GM12875 (cell line): ENCODE measurements around the gene SERTAD3.
"Not testable (repeated sequence)": the region's sequence is repeated elsewhere in the genome, so short reads cannot be mapped to it uniquely, and the experiment has no call there.

ENCODE experiments used
- H3K4me3 ChIP-seq: one replicate; pipeline ENCODE4 v1.5.1; 2011; ENCODE audit warnings: low read depth, low read length, control low read depth
- TF ChIP-seq, protein P1 (sequence below): IDR thresholded peaks from 2 replicates; pipeline ENCODE4 v1.5.1; 2011; ENCODE audit warnings: low read depth, mild to moderate bottlenecking, control low read depth, inconsistent platforms, low read length, moderate library complexity, borderline replicate concordance; ENCODE audit not compliant: insufficient read depth

Gene SERTAD3, protein sequence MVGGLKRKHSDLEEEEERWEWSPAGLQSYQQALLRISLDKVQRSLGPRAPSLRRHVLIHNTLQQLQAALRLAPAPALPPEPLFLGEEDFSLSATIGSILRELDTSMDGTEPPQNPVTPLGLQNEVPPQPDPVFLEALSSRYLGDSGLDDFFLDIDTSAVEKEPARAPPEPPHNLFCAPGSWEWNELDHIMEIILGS

DNA sequence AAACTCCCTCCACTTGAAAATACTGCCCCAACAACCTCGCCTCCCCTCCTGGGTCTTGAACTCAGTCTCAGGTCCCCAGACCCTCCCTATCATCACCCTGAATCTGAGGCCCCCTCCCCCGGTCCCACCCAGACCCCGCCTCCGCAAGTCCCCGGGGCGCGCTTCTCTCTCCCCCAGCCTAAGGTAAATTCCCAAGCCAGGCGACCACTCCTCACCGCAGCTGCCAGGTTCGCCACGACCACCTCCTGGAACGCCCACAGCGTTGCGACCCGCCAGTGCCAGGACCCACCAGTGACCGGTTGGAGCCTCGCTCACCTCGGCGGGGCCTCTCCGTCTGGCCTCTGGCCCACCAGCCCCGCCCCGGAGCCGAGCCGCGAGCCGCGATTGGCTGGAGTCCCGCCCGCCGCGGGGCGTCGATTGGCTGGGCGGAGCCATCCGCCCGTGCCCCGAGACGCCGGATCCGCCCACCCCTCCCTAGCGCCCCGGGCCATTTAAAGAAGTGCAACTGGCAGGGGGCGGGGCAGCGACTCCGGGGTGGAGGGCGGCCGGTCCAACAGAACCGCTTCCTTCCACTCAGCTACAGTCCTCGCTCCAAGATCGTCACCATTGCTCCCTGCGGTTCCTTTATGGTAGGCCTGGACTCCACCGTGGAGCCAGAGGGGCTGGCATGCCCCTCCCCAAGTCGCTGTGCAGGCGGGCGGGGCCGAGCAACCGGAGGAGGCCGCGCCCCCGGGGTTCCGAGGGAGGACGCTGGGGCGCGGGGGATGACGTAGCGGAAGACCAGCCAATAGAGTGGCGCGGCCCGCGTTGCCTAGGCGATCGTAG lies at the start of gene SERTAD3:
TSS of gene SERTAD3 (minus strand) at position 336 of the 825 bp plus-strand sequence. CDS start 2,255 bp downstream, outside the sequence.
- peak within 1 kb of the TSS; percentile 75 for H3K4me3 ChIP-seq
- TF ChIP-seq, protein P1, sequence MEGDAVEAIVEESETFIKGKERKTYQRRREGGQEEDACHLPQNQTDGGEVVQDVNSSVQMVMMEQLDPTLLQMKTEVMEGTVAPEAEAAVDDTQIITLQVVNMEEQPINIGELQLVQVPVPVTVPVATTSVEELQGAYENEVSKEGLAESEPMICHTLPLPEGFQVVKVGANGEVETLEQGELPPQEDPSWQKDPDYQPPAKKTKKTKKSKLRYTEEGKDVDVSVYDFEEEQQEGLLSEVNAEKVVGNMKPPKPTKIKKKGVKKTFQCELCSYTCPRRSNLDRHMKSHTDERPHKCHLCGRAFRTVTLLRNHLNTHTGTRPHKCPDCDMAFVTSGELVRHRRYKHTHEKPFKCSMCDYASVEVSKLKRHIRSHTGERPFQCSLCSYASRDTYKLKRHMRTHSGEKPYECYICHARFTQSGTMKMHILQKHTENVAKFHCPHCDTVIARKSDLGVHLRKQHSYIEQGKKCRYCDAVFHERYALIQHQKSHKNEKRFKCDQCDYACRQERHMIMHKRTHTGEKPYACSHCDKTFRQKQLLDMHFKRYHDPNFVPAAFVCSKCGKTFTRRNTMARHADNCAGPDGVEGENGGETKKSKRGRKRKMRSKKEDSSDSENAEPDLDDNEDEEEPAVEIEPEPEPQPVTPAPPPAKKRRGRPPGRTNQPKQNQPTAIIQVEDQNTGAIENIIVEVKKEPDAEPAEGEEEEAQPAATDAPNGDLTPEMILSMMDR: no peak

DNA sequence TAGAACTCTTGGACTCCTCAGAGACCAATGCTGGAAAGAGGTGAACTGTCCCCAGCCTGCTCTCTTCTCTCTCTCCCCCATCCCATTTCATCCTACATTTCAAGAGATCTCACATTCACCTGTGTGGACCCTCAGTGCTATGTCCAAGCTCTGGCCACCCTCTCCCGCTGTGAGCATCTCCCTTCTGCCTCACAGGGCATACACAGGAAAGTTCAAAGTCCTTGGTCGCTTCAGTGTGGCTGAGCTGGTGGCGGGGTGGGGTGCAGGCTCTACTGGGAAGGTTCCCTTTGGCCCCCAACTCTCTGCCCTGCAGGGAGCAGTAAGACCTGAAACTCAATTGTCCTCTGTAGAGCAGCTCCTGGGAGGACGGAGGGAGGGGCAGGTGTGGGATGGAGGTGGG lies 49.6 kb upstream of the SERTAD3 start:
- no peak overlapping the region for H3K4me3 ChIP-seq
- TF ChIP-seq, protein P1: no peak

DNA sequence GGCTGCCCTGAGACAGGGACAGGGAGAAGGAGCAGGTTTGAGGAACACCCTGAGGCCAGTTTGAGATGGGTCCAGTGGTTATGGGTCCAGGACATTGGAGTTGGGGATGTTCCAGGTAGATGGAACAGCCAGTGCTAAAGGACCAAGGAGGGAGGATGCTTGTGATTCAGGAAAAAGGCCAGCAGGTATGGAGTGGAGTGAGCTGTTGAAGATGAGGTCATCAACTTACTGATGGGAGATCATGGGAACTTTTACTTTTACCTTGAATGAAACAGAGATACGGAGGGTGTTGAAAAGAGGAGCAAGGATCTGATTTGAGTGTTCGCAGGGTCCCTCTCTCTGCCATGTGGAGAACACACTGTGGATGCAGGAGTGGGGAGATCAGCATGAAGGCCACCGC lies 48.1 kb upstream of the SERTAD3 start:
- TF ChIP-seq, protein P1: no peak
- no peak overlapping the region for H3K4me3 ChIP-seq

DNA sequence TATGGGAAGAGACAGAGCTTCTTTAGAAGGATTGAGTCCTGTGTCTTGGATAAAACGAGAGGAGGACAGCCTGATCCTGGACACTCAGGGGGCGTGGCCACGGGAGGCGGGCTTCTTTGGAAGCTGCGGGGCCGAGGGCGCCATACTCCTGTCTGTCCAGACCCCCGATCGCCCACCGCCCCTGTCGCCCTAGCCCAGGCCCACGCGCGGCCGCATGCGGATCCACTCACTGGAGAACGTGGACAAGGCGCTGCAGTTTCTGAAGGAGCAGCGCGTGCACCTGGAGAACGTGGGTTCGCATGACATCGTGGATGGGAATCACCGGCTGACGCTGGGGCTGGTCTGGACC lies 45.7 kb upstream of the SERTAD3 start:
- TF ChIP-seq, protein P1: no peak
- no peak overlapping the region for H3K4me3 ChIP-seq

DNA sequence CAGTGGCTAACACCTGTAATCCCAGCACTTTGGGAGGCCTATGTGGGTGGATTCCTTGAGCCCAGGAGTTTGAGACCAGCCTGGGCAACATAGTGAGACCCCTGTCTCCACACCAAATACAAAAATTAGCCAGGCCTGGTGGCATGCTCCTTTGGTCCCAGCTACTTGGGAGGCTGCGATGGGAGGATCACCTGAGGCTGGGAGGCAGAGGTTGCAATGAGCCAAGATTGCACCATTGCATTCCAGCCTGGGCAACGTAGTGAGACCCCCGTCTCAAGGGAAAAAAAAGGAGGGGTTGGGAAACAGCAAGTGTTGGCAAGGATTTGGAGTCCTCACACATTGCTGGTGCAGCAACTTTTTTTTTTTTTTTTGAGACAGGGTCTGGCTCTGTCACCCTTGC lies 41.9 kb upstream of the SERTAD3 start:
- TF ChIP-seq, protein P1: no peak
- no peak overlapping the region for H3K4me3 ChIP-seq

DNA sequence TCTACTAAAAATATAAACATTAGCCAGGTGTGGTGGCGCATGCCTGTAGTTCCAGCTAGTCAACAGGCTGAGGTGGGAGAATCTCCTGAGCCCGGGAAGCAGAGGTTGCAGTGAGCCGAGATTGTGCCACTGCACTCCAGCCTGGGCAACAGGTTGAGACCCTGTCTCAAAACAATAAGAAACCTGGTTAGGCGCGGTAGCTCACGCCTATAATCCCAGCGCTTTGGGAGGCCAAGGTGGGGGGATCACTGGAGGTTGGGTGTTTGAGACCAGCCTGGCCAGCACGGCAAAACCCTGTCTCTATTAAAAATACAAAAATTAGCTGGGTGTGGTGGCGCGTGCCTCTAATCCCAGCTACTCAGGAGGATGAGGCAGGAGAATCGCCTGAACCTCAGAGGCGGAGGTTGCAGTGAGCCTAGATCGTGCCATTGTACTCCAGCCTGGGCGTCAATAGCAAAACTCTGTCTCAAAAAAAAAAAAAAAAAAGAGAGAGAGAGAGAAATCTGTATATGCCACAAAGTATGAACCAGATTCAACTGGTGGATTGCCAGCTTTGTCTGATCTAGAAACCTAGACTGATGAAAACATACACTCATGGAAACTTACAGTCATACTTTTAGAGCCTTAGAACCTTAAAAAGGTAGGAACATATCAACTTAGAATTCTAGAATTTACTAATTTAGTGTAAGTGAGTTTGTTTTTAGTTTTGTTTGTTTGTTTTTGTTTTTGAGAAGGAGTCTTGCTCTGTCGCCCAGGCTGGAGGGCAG lies 31.9 kb upstream of the SERTAD3 start:
- H3K4me3 ChIP-seq: not testable (repeated sequence)

DNA sequence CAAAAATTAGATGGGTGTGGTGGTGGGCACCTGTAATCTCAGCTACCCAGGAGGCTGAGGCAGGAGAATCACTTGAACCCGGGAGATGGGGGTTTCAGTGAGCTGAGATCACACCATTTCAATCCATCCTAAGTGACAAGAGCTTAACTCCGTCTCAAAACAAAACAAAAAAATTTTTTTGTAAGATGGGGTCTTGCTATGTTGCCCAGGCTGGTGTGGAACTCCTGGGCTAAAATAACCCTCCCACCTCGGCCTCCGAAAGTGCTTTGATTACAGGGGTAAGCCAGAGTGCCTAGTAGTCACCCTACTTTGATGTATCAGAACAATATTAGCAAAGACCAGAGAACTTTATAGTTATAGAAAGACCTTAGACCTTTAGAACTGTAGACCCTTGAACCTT lies 30.6 kb upstream of the SERTAD3 start:
- H3K4me3 ChIP-seq: no peak overlapping the region
- TF ChIP-seq, protein P1: no peak
